HCT116 (cell line): ENCODE measurements around the gene CBX4.

Source experiments
- CEBPB ChIP-seq: IDR thresholded peaks from 2 replicates; pipeline ENCODE4 v1.6.1; 2012; ENCODE audit warnings: low read depth
- CTCF ChIP-seq, 3 experiments: fragments of 200-600 bp in 1 of 3; sonication (generic) in 1 of 3; IDR thresholded peaks in 2 of 3; conservative IDR thresholded peaks in 1 of 3; 2 replicates each; pipeline ENCODE4 v1.5.1; 2012 to 2017; ENCODE audit warnings: low read depth in 2 of 3, low read length in 2 of 3, antibody characterized with exemption in 1 of 3, borderline replicate concordance in 1 of 3, control low read depth in 1 of 3, mild to moderate bottlenecking in 1 of 3, mixed read lengths in 1 of 3, mixed run types in 1 of 3, moderate library complexity in 1 of 3; ENCODE audit not compliant: insufficient read depth in 1 of 3
- EGR1 ChIP-seq: IDR thresholded peaks from 2 replicates; pipeline ENCODE4 v1.6.1; 2012; ENCODE audit warnings: low read depth
- EZH2 ChIP-seq: fragments of 200-600 bp; sonication (generic); IDR thresholded peaks from 2 replicates; pipeline ENCODE4 v1.6.1; 2017; ENCODE audit warnings: antibody characterized with exemption, mixed run types
- FOSL1 ChIP-seq: IDR thresholded peaks from 2 replicates; pipeline ENCODE4 v1.6.1; 2012; ENCODE audit warnings: low read depth
- MAX ChIP-seq: IDR thresholded peaks from 2 replicates; pipeline ENCODE4 v1.6.1; 2012
- POLR2A ChIP-seq: IDR thresholded peaks from 2 replicates; pipeline ENCODE4 v1.7.0; 2011; ENCODE audit warnings: borderline replicate concordance; ENCODE audit not compliant: insufficient read depth, insufficient read length; ENCODE audit errors: extremely low read depth
- POLR2AphosphoS5 ChIP-seq: IDR thresholded peaks from 2 replicates; pipeline ENCODE4 v1.6.1; 2011; ENCODE audit warnings: mild to moderate bottlenecking, low read depth, low read length, moderate library complexity
- SIN3A ChIP-seq: IDR thresholded peaks from 2 replicates; pipeline ENCODE4 v1.6.1; 2012; ENCODE audit warnings: low read depth
- SP1 ChIP-seq: IDR thresholded peaks from 2 replicates; pipeline ENCODE4 v1.6.1; 2012; ENCODE audit warnings: low read depth
- ZNF274 ChIP-seq: fragments of 200-500 bp; sonication (Bioruptor generic); IDR thresholded peaks from 2 replicates; pipeline ENCODE4 v1.6.1; 2014; ENCODE audit warnings: mild to moderate bottlenecking, low read depth, low read length, inconsistent platforms

GRCh38 chr17:79821331-79822095 is 17.7 kb downstream of the CBX4 start:
- TF ChIP-seq POLR2A (no peak), CTCF (IDR thresholded peaks at IDR 0.05 in 2 of 3, conservative IDR thresholded peaks at IDR 0.05 in 1 of 3; ENCODE audit: borderline replicate concordance in 1 of 3, insufficient read depth in 1 of 3, low read depth in 2 of 3, low read length in 2 of 3) (no peak), EZH2 (no peak), MAX (no peak), EGR1 (no peak), SIN3A (no peak), CEBPB (no peak), SP1 (no peak), POLR2AphosphoS5 (no peak), FOSL1 (no peak), ZNF274 (no peak)
